ENCODE data around the gene CCBE1.

DNA sequence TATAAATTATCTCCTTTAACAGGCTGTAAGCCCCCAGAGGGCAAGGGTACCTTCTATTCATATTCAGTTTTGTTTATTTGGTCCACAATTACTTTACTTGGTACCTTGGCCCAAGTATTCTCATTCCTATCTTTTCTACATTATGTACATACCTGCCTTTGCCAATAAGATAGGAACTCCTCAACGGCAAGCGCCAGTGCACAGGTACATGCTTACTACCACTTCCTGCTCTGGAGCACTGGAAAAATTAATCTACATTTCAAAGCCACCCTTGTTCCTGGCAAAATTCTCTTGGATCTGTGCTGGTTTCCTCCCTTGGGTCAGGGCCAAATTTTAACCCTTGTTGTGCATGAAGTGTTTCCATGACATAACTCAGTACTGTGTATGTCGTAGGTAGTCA, 303.8 kb downstream of the CCBE1 start:
- TF ChIP-seq, protein P1, sequence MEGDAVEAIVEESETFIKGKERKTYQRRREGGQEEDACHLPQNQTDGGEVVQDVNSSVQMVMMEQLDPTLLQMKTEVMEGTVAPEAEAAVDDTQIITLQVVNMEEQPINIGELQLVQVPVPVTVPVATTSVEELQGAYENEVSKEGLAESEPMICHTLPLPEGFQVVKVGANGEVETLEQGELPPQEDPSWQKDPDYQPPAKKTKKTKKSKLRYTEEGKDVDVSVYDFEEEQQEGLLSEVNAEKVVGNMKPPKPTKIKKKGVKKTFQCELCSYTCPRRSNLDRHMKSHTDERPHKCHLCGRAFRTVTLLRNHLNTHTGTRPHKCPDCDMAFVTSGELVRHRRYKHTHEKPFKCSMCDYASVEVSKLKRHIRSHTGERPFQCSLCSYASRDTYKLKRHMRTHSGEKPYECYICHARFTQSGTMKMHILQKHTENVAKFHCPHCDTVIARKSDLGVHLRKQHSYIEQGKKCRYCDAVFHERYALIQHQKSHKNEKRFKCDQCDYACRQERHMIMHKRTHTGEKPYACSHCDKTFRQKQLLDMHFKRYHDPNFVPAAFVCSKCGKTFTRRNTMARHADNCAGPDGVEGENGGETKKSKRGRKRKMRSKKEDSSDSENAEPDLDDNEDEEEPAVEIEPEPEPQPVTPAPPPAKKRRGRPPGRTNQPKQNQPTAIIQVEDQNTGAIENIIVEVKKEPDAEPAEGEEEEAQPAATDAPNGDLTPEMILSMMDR (IDR thresholded peaks at IDR 0.05): no peak
- TF ChIP-seq POLR2A (IDR thresholded peaks at IDR 0.05): no peak
